Aortic smooth muscle cell (primary cell): ENCODE results near the gene LBX2. TPM values are rescaled to one million over a fixed set of nuclear protein-coding genes. Genes with fewer than 3 reads are reported as not detected.

Source experiments
- total RNA-seq: library from RNA; depleted of rRNA; stranded (reverse); fragments of >200 nt; gene quantifications from 2 replicates; pipeline ENCODE4 v1.2.3, GENCODE V29; 2014

LBX2 gene
- 1.6 and 2.2 TPM in 2 replicates for total RNA-seq

GRCh38 chr2:74499267-74499939, at the start of gene LBX2:
TSS of gene LBX2 (minus strand) at chr2:74499603. CDS start at chr2:74499537, 66 bp downstream.

DNA sequence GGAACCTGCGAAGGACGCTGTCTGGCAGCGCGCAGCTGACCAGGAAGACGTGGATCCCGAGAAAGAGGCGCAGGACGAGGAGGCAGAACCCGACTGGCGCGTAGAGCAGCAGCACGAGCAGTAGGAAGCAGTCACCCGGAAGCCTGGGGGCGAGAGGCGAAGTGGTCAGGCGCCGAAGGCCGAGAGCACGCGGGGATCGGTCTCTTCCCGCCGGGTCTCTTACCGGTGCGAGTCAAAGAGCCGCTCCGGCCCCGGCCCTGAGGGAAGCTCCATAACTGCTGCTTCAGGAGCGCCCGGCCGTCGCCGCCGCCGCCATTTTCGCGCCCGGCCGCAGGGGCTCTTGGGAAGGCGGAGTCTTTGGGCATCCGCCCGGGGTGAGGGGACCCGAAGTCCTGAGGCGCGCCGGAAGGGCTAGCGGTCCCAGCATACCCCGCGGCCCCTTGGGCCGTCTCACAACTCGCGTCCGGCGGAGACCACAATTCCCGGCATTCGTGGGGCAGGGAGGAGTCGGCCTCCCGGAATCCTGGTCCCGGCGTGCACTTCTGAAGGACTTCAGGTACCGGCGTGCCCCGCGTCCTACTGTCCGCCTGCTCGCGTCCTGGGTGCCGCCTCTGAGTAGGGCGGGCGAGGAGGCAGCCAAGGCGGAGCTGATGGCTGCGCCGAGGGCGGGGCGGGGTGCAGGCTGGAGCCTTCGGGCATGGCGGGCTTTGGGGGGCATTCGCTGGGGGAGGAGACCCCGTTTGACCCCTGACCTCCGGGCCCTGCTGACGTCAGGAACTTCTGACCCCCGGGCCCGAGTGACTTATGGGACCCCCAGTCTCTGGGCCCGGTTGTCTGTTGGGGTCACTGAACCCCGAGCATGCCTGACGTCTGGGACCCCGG, 30.2 kb upstream of the LBX2 start, which contains the start of the genes AUP1 and HTRA2:
Gene AUP1, minus strand, starts transcription at position 350 of the 882 bp plus-strand sequence. Its CDS starts 77 bp downstream, at position 273.
Gene HTRA2, plus strand, starts transcription at position 577 of the 882 bp plus-strand sequence. Its CDS starts 74 bp downstream, at position 651.

DNA sequence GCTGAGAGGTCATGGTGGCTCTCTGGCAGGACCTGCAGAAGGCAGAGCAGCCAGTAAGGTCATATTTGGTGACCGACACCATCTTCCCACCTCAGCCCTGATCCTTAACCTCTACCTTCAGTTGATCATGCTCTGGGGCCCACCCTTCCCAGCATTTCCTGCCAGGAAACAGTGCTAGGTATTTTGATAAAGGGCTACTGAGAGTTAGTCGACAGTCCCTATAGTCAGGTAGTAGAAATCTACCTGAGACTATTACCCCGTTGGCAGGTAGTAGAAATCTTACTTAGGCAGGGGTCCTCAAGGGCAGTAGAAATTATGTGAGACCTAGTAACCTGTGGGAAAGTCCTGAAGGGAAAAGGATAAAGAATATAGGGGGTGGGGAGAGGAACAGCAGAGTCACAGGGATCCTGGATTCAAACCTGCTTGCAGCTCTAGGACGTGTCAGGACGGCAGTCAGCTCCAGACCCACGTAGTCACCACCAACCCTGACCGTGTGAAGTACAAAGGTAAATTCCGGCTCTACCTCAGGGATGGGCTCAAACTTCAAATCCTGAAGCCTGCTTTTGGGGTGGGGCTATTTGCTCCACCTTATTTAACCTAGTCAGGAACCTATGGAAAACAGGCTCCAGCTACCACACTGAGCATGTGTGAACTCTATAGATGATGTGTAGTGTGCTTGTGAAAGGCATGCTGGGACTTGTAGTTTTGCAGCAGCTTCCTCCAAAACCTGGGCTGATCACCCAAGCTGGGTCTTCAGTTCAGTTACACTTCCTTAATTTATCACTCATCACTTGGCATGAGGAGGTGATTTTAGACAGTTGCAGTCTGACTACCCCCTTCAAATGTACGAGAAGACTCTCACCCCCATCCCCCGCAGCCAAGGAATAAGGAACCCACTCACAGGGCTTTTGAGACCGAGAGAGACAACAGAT, 26.6 kb upstream of the LBX2 start, which contains the start of gene DQX1:
Gene DQX1, minus strand, starts transcription at position 515 of the 932 bp plus-strand sequence. Its CDS starts 502 bp downstream, at position 13.

GRCh38 chr2:74514368-74515270, 15.2 kb upstream of the LBX2 start, which contains the start of gene TLX2:
TSS of gene TLX2 (plus strand) at chr2:74514450. CDS start at chr2:74514807, 357 bp downstream.

DNA sequence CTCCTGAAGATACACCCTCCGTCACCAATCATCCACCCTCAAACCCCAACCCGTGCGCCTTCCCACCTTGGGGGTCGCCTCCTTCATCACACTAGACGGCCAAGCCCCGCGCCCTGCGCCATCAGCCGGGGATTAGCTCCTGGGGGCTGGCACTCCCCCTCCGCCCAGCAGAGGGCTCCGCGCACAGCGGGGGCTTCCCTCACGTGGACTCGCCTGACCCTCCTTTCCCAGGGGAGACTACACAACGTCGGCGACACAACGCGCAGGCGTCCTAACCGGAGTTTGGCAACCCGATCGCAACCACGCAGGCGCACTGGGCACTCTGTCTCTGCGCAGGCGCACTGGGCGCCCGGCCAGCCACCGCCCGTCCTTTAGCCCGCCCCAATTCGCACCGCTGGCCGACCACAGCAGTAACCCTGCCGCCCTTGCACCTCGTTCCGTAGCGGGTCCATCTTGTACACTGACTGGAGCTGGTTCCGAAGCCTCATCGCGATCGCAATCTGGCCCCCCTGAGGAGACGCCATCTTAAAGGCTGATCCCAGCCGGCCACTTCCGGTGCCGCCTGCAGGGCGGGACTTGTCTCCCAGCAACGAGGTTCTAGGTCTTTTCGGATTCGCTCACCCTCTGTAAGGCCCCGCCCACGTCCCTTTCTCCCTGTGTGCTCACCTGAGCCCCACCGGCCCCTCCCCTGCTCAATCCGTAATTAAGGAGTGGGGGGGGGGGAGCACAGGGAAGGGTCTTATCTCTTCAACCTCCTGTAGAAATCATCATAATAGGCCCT, 7.9 kb upstream of the LBX2 start, which contains the start of gene PCGF1:
Gene PCGF1, minus strand, starts transcription at position 551 of the 781 bp plus-strand sequence. Its CDS starts 27 bp downstream, at position 524.

GRCh38 chr2:74482801-74483674, 16.4 kb downstream of the LBX2 start, which contains the start of the genes CCDC142 and TTC31:
TSS of gene CCDC142 (minus strand) at chr2:74482998. CDS start at chr2:74482837, 161 bp downstream.
TSS of gene TTC31 (plus strand) at chr2:74483081. CDS start at chr2:74483096, 15 bp downstream.

GRCh38 chr2:74472086-74472944, 27.1 kb downstream of the LBX2 start, which contains the start of gene MRPL53:
TSS of gene MRPL53 (minus strand) at chr2:74472680. CDS start at chr2:74472660, 20 bp downstream.

DNA sequence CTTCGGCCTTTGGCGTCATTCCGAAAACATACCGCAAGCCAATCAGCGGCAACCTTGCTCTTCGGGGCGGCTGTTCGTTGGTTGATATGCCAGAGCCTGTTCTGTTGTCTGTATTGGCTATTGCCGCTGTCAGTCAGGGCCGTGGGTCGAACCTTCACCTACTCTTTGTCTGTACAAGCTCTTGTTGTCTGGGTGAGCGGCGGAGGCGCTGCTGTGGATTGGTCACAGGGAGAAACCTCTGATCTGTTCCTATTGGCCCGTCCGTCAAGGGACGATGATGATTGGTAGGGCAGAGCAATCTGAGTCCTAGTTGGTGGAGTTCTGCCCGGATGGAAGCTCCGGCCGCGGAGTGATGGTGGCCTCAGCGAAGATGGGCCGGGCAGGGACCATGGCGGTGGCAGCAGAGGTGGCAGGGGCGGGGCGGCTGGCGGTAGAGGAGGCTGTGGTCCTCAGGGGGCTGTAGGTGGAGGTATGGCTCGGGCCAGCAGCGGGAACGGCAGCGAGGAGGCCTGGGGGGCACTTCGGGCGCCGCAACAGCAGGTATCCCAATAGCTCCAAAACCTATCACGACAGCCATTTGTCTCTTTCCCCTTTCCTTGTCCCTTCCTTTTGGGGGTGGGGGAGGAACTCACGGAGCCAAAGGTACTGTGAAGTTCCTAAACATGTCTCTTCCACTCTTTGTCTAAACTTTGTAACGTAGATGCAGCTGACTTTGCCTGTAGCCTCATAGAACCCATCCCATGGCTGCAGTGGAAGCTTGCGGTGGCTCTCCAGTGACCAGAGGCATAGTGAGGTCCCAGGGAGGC, 41.1 kb downstream of the LBX2 start, which contains the start of gene WBP1:
Gene WBP1, plus strand, starts transcription at position 307 of the 806 bp plus-strand sequence. Its CDS starts 165 bp downstream, at position 472.

DNA sequence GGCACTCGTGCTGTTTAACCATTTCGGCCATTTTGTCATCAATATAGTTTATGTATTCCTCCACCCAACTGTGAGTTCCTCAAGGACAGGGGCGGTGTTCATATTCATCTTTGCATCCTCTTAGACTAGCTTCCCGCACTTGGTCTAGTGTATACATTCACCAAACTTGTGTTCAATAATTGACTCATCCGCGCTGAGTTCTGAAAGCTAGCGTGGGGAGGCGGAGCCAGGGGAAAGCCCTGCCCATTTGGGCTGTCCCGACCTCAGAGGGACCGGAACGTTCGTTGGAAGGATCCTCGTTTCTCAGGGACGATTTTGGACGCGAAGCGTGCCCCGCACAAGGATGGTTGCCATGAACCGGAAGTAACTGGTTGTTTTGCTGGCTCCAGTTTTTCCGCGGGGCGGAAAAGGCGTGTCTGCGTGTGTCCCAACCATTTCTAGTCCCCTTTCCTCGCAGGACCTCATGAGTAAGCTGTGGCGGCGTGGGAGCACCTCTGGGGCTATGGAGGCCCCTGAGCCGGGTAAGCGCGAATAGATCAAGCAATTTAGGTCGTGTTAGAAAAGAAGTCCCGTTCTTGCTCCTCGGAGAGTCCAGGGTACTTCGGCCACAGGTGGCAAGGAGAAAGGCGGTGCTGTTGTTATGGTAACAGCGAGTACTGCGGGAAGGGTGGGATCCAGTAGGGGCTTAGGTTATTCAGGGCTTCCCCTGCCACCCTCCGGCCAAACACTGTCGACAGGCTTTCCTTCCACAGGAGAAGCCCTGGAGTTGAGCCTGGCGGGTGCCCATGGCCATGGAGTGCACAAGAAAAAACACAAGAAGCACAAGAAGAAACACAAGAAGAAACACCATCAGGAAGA, 44.5 kb downstream of the LBX2 start, which contains the start of gene INO80B:
Gene INO80B, plus strand, starts transcription at position 434 of the 858 bp plus-strand sequence. Its CDS starts 30 bp downstream, at position 464.

Other genes with a start within 250 kb of the LBX2 start
- gene SLC4A5, start 156.2 kb downstream of the LBX2 start, total RNA-seq = under 0.01 and 0.31 TPM in 2 replicates
- gene DCTN1, start 119.3 kb downstream of the LBX2 start, total RNA-seq = 185 TPM in 2 replicates
- 0.87 and 1.1 TPM in 2 replicates for gene C2orf81, start 78.0 kb downstream of the LBX2 start, total RNA-seq
- 24.7 and 32.9 TPM in 2 replicates for gene WDR54, start 77.9 kb downstream of the LBX2 start, total RNA-seq
- 14.3 and 15.8 TPM in 2 replicates for gene RTKN, start 57.7 kb downstream of the LBX2 start, total RNA-seq
- gene INO80B, start 44.5 kb downstream of the LBX2 start, total RNA-seq = 14.3 and 15.0 TPM in 2 replicates
- 45.6 and 57.9 TPM in 2 replicates for gene WBP1, start 41.2 kb downstream of the LBX2 start, total RNA-seq
- 44.3 and 53.5 TPM in 2 replicates for gene MOGS, start 34.2 kb downstream of the LBX2 start, total RNA-seq
- gene MRPL53, start 26.9 kb downstream of the LBX2 start, total RNA-seq = 31.5 and 42.1 TPM in 2 replicates
- 15.9 and 24.3 TPM in 2 replicates for gene CCDC142, start 16.6 kb downstream of the LBX2 start, total RNA-seq
- gene TTC31, start 16.5 kb downstream of the LBX2 start, total RNA-seq = 9.4 and 11.5 TPM in 2 replicates
- gene PCGF1, start 8.1 kb upstream of the LBX2 start, total RNA-seq = 27.6 and 31.1 TPM in 2 replicates
- 0.06 TPM in 1 of 2 replicates, not detected in the other for gene TLX2, start 14.8 kb upstream of the LBX2 start, total RNA-seq
- 0.12 TPM in 1 of 2 replicates, not detected in the other for gene DQX1, start 26.6 kb upstream of the LBX2 start, total RNA-seq
- gene AUP1, start 30.1 kb upstream of the LBX2 start, total RNA-seq = 68.1 and 85.1 TPM in 2 replicates
- 38.1 and 51.3 TPM in 2 replicates for gene HTRA2, start 30.3 kb upstream of the LBX2 start, total RNA-seq
- gene LOXL3, start 54.3 kb upstream of the LBX2 start, total RNA-seq = 66.2 and 155 TPM in 2 replicates
- gene DOK1, start 55.1 kb upstream of the LBX2 start, total RNA-seq = 43.4 and 115 TPM in 2 replicates
- gene M1AP, start 148.7 kb upstream of the LBX2 start, total RNA-seq = 0.06 and 0.26 TPM in 2 replicates
- gene SEMA4F, start 154.6 kb upstream of the LBX2 start, total RNA-seq = 6.5 and 7.5 TPM in 2 replicates